ENCODE measurements around the gene ZNF711.
"Not testable (repeated sequence)": the region's sequence is repeated elsewhere in the genome, so short reads cannot be mapped to it uniquely, and the experiment has no call there.

ZNF711 gene

GRCh38 chrX:85285286-85285685 lies 41.5 kb downstream of the ZNF711 start:
- H3K9me3 ChIP-seq (ENCODE audit: control insufficient read depth in 5 of 5, low read length in 5 of 5); H3K4me3 ChIP-seq (ENCODE audit: low read depth in 1 of 5, low read length in 5 of 5); H3K36me3 ChIP-seq (ENCODE audit: control insufficient read depth in 5 of 5, insufficient read depth in 5 of 5, low read length in 5 of 5); H3K4me1 ChIP-seq (ENCODE audit: control insufficient read depth in 5 of 5, insufficient read depth in 5 of 5, low read length in 5 of 5); H3K9ac ChIP-seq (ENCODE audit: low read length in 5 of 5); H3K27me3 ChIP-seq (ENCODE audit: control insufficient read depth in 5 of 5, insufficient read depth in 4 of 5, low read length in 5 of 5); H3K27ac ChIP-seq (ENCODE audit: low read depth, low read length): not testable (repeated sequence)

- H3K27ac ChIP-seq (ENCODE audit: low read depth, low read length), result no peak overlapping the region
- no peaks in the 10 kb centered on the region for H3K27me3 ChIP-seq (ENCODE audit: control insufficient read depth in 5 of 5, insufficient read depth in 4 of 5, low read length in 5 of 5)
- H3K4me1 ChIP-seq (ENCODE audit: control insufficient read depth in 5 of 5, insufficient read depth in 5 of 5, low read length in 5 of 5), result no peaks in the 10 kb centered on the region
- no peak overlapping the region for H3K9ac ChIP-seq (ENCODE audit: low read length in 5 of 5)
- no peak overlapping the region for H3K4me3 ChIP-seq (ENCODE audit: low read depth in 1 of 5, low read length in 5 of 5)
- H3K36me3 ChIP-seq (ENCODE audit: control insufficient read depth in 5 of 5, insufficient read depth in 5 of 5, low read length in 5 of 5), result no peaks in the 10 kb centered on the region
- H3K9me3 ChIP-seq (ENCODE audit: control insufficient read depth in 5 of 5, low read length in 5 of 5), result peaks cover 0 to 7% (median 5%) of the 10 kb centered on the region in 5 donors
These were observed 45.4 kb downstream of the ZNF711 start for GRCh38 chrX:85288992-85289723.

- H3K9ac ChIP-seq (ENCODE audit: low read length in 5 of 5), result no peak overlapping the region
- H3K9me3 ChIP-seq (ENCODE audit: control insufficient read depth in 5 of 5, low read length in 5 of 5), result no peaks in the 10 kb centered on the region
- H3K4me3 ChIP-seq (ENCODE audit: low read depth in 1 of 5, low read length in 5 of 5), result no peak overlapping the region
- no peak overlapping the region for H3K27ac ChIP-seq (ENCODE audit: low read depth, low read length)
- no peaks in the 10 kb centered on the region for H3K36me3 ChIP-seq (ENCODE audit: control insufficient read depth in 5 of 5, insufficient read depth in 5 of 5, low read length in 5 of 5)
- no peaks in the 10 kb centered on the region for H3K4me1 ChIP-seq (ENCODE audit: control insufficient read depth in 5 of 5, insufficient read depth in 5 of 5, low read length in 5 of 5)
- no peaks in the 10 kb centered on the region for H3K27me3 ChIP-seq (ENCODE audit: control insufficient read depth in 5 of 5, insufficient read depth in 4 of 5, low read length in 5 of 5)
These were observed 59.8 kb downstream of the ZNF711 start for GRCh38 chrX:85303544-85303943.

GRCh38 chrX:85309717-85310116 lies 65.9 kb downstream of the ZNF711 start:
- no peak overlapping the region for H3K4me3 ChIP-seq (ENCODE audit: low read depth in 1 of 5, low read length in 5 of 5)
- H3K36me3 ChIP-seq (ENCODE audit: control insufficient read depth in 5 of 5, insufficient read depth in 5 of 5, low read length in 5 of 5), result no peaks in the 10 kb centered on the region
- H3K27me3 ChIP-seq (ENCODE audit: control insufficient read depth in 5 of 5, insufficient read depth in 4 of 5, low read length in 5 of 5), result no peaks in the 10 kb centered on the region
- H3K9me3 ChIP-seq (ENCODE audit: control insufficient read depth in 5 of 5, low read length in 5 of 5), result peaks cover 0 to 6% (median 0%) of the 10 kb centered on the region in 5 donors
- no peak overlapping the region for H3K27ac ChIP-seq (ENCODE audit: low read depth, low read length)
- H3K9ac ChIP-seq (ENCODE audit: low read length in 5 of 5), result no peak overlapping the region
- H3K4me1 ChIP-seq (ENCODE audit: control insufficient read depth in 5 of 5, insufficient read depth in 5 of 5, low read length in 5 of 5), result no peaks in the 10 kb centered on the region

GRCh38 chrX:85311348-85311747 lies 67.6 kb downstream of the ZNF711 start:
- H3K36me3 ChIP-seq (ENCODE audit: control insufficient read depth in 5 of 5, insufficient read depth in 5 of 5, low read length in 5 of 5); H3K27me3 ChIP-seq (ENCODE audit: control insufficient read depth in 5 of 5, insufficient read depth in 4 of 5, low read length in 5 of 5); H3K9ac ChIP-seq (ENCODE audit: low read length in 5 of 5); H3K4me1 ChIP-seq (ENCODE audit: control insufficient read depth in 5 of 5, insufficient read depth in 5 of 5, low read length in 5 of 5); H3K27ac ChIP-seq (ENCODE audit: low read depth, low read length); H3K9me3 ChIP-seq (ENCODE audit: control insufficient read depth in 5 of 5, low read length in 5 of 5); H3K4me3 ChIP-seq (ENCODE audit: low read depth in 1 of 5, low read length in 5 of 5): not testable (repeated sequence)

Data from subcutaneous abdominal adipose tissue (tissue), 5 donors.